NT2/D1 (cell line): Measurements from ENCODE around the gene C5.

ENCODE experiments used
- SUZ12 ChIP-seq: IDR thresholded peaks from 2 replicates; pipeline ENCODE4 v1.6.1; 2011; ENCODE audit not compliant: insufficient read length, insufficient read depth; ENCODE audit errors: extremely low read depth
- YY1 ChIP-seq: IDR thresholded peaks from 2 replicates; pipeline ENCODE4 v1.6.1; 2011; ENCODE audit not compliant: insufficient read length, insufficient read depth
- ZNF274 ChIP-seq: IDR thresholded peaks from 2 replicates; pipeline ENCODE4 v1.6.1; 2011; ENCODE audit warnings: mild to moderate bottlenecking, low read depth, low read length

GRCh38 chr9:120961936-120962335 lies 88.1 kb downstream of the C5 start:
- TF ChIP-seq SUZ12 (no peak), YY1 (no peak), ZNF274 (no peak)
